ENCODE measurements around the gene ZNF335.

DNA sequence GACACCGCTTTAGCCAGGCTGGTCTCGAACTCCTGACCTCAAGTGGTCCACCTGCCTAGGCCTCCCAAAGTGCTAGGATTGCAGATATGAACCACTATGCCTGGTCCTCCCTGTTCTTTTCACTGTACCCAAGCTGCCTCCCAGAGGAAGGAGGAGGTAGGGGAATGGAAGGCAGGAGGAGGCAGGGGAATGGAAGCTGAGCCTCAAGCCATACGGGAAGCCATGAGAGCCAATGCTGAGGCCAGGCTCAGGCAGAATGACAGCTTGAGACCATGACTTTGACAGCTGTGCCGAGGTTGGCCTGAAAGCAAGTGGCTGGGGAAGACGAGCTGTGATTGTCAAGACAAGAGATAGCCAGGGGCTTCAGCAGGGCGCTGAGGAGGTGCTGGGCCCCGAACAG is 13.6 kb upstream of the ZNF335 start:
- TF ChIP-seq, protein P1, sequence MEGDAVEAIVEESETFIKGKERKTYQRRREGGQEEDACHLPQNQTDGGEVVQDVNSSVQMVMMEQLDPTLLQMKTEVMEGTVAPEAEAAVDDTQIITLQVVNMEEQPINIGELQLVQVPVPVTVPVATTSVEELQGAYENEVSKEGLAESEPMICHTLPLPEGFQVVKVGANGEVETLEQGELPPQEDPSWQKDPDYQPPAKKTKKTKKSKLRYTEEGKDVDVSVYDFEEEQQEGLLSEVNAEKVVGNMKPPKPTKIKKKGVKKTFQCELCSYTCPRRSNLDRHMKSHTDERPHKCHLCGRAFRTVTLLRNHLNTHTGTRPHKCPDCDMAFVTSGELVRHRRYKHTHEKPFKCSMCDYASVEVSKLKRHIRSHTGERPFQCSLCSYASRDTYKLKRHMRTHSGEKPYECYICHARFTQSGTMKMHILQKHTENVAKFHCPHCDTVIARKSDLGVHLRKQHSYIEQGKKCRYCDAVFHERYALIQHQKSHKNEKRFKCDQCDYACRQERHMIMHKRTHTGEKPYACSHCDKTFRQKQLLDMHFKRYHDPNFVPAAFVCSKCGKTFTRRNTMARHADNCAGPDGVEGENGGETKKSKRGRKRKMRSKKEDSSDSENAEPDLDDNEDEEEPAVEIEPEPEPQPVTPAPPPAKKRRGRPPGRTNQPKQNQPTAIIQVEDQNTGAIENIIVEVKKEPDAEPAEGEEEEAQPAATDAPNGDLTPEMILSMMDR (IDR thresholded peaks at IDR 0.05) = no peak
- no peak for TF ChIP-seq POLR2A (IDR thresholded peaks at IDR 0.05)
- TF ChIP-seq POLR2AphosphoS5 (IDR thresholded peaks at IDR 0.05) = no peak

All from breast epithelium (tissue), 3 donors.